Measurements from ENCODE around the gene TOB2.
A peak's percentile ranks its signal among the peaks of the same experiment; 100 is the strongest.

Gene TOB2

GRCh38 chr22:41446057-41446501, 522 bp downstream of the TOB2 start:
- no CpG with 5 or more reads among the region's 34 CpGs for WGBS (ENCODE audit: extremely low coverage, insufficient coverage, insufficient read length)
- peak overlapping the region; percentile 98 for H3K4ac ChIP-seq (ENCODE audit: low read depth, low read length)
- H2AK5ac ChIP-seq (ENCODE audit: low read length) = peak overlapping the region; percentile 75
- peak overlapping the region; percentile 87 for H3K18ac ChIP-seq (ENCODE audit: low read length)
- H4K8ac ChIP-seq (ENCODE audit: low read depth, low read length) = peak overlapping the region; percentile 64
- peak overlapping the region; percentile 86 for H3K27ac ChIP-seq (ENCODE audit: low read depth, low read length)
- peaks cover 7 to 9% of the 10 kb centered on the region in 2 experiments for H3K4me1 ChIP-seq (ENCODE audit: control insufficient read depth in 1 of 2, insufficient read depth in 2 of 2, low read length in 2 of 2)
- peaks cover 10 to 12% of the 10 kb centered on the region in 2 experiments for H3K36me3 ChIP-seq (ENCODE audit: control insufficient read depth in 1 of 2, insufficient read depth in 2 of 2, low read length in 2 of 2)
- H4K12ac ChIP-seq (ENCODE audit: low read depth, low read length) = peak overlapping the region; percentile 78
- H3K9ac ChIP-seq (ENCODE audit: low read length) = peak overlapping the region; percentile 97
- no peaks in the 10 kb centered on the region for H3K27me3 ChIP-seq (ENCODE audit: insufficient read depth, low read length)
- H3K79me1 ChIP-seq (ENCODE audit: low read length) = peaks cover 36% of the 10 kb centered on the region
- no peak overlapping the region for H2BK12ac ChIP-seq (ENCODE audit: low read length)
- H3K14ac ChIP-seq (ENCODE audit: low read length) = peak overlapping the region; percentile 93
- H3K9me3 ChIP-seq (ENCODE audit: insufficient read depth, low read depth, low read length) = no peaks in the 10 kb centered on the region
- peak overlapping the region; percentile 66 for H2AFZ ChIP-seq (ENCODE audit: insufficient read depth, low read length, poor library complexity)
- peaks cover 47% of the 10 kb centered on the region for H3K79me2 ChIP-seq (ENCODE audit: control insufficient read depth, insufficient read depth, low read length, poor library complexity)
- no peak for DNase-seq
- H4K91ac ChIP-seq (ENCODE audit: low read depth, low read length) = peak overlapping the region; percentile 93
- peak overlapping the region; percentile 87 for H2BK120ac ChIP-seq (ENCODE audit: insufficient read depth, low read length, poor library complexity)
- H2BK5ac ChIP-seq (ENCODE audit: low read depth, low read length, poor library complexity) = peak overlapping the region; percentile 91
- H3K4me2 ChIP-seq (ENCODE audit: low read length) = peak overlapping the region; percentile 92
- H3K23ac ChIP-seq (ENCODE audit: low read length) = no peak overlapping the region
- peak overlapping the region; percentile 98 for H3K4me3 ChIP-seq (ENCODE audit: low read depth, low read length)

DNA sequence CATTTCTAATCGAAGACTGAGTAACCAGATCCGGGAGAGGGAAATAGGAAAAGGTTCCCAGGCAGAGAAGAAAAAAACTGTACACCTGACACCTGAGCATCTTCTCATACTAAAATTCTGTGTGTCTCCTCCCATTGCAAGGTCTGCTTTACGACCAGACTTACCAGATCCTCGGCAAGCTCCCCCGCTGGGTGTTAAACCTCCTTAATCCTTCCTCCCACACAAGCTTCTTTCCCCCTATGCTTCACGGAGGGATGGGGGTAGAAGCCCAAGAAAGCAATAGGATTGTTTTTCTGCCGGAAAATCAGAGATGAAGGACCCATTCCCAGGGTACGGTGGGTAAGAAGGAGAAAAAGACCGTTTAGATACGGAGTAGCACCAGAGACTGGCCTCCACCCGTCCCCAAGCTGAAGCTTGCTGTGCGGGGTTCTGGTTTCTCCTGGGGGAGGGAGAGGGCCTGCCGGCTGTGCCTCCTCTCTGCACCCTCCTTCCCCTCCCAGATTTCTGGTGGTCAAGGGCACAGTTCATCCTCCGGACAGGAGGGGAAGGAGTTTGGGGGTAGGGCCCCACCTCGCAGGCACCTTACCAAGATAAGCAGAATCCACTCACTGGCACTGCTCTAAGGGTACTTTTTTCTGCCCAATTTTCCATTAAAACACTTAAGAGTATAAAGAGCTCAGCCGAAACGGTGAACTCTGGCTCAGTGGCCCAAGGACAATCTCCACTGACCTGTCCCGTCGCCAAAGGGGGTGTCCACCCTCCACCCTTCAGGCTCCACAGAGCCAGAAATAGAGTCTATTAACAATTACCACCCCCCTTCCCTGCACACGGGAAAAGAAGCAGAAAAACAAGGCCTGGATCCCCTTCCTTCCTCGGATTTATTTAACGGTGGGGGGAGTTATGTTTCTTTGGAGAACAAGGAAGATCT, 1.2 kb downstream of the TOB2 start:
- H4K91ac ChIP-seq (ENCODE audit: low read depth, low read length) = peak overlapping the region; percentile 93
- peak in 1 of 2 donors; percentile 62 for DNase-seq

DNA sequence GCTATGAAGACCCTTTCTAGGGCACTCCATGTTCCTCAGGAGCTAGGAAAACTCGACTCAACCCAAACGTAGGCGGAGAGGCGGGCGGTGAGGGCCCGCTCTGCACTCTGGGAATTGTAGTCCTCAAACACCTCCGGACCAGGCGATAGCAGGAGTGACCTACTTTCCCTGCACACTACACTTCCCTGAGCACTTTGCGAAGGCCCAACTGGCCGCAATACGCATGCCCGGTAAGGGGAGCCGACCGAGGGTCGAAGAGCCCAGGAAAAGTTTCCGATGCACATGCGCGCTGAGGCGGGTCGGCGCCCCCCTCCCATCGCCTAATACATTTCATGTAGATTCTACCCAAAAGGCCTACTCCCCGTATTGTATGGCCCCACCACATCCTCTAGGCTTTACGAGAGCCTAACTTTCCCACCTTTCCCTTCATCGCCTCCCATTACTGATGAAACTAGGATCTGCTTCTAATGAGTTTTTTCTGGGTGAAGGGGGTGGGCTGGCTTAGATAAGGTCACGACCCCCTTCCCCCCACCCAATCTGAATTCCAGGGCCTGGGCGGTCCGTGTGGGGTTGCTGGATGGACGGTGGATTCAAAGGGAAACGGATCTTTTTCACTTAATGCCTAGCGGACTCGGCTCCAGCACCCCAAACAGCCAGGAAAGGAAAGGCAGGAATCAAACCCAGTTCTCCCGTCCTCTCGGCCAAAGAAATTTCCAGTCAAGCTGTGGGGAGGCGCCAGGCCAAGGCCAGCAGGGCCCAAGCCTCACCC, 2.1 kb downstream of the TOB2 start:
- peak overlapping the region; percentile 40 for H3K18ac ChIP-seq (ENCODE audit: low read length)

More for the DNA sequence above, 1.2 kb downstream of the TOB2 start:
- Histone ChIP-seq H3K27me3 (ENCODE audit: insufficient read depth, low read length) (no peaks in the 10 kb centered on the region), H3K36me3 (ENCODE audit: control insufficient read depth in 1 of 2, insufficient read depth in 2 of 2, low read length in 2 of 2) (peaks cover 15 to 16% of the 10 kb centered on the region in 2 experiments), H2BK120ac (ENCODE audit: insufficient read depth, low read length, poor library complexity) (peak overlapping the region; percentile 44), H3K9me3 (ENCODE audit: insufficient read depth, low read depth, low read length) (no peaks in the 10 kb centered on the region), H4K12ac (ENCODE audit: low read depth, low read length) (peak overlapping the region; percentile 52), H3K4me2 (ENCODE audit: low read length) (peak overlapping the region; percentile 92), H3K23ac (ENCODE audit: low read length) (no peak overlapping the region), H4K8ac (ENCODE audit: low read depth, low read length) (peak overlapping the region; percentile 72), H2BK12ac (ENCODE audit: low read length) (peak overlapping the region; percentile 33), H3K27ac (ENCODE audit: low read depth, low read length) (peak overlapping the region; percentile 86), H3K4me1 (ENCODE audit: control insufficient read depth in 1 of 2, insufficient read depth in 2 of 2, low read length in 2 of 2) (peaks cover 7 to 9% of the 10 kb centered on the region in 2 experiments), H3K4me3 (ENCODE audit: low read depth, low read length) (peak overlapping the region; percentile 98), H3K14ac (ENCODE audit: low read length) (peak overlapping the region; percentile 93), H3K18ac (ENCODE audit: low read length) (peak overlapping the region; percentile 40), H3K9ac (ENCODE audit: low read length) (peak overlapping the region; percentile 97), H2AK5ac (ENCODE audit: low read length) (peak overlapping the region; percentile 80), H2BK5ac (ENCODE audit: low read depth, low read length, poor library complexity) (peak overlapping the region; percentile 91), H2AFZ (ENCODE audit: insufficient read depth, low read length, poor library complexity) (no peak overlapping the region), H3K79me2 (ENCODE audit: control insufficient read depth, insufficient read depth, low read length, poor library complexity) (peaks cover 47% of the 10 kb centered on the region), H3K4ac (ENCODE audit: low read depth, low read length) (peak overlapping the region; percentile 98), H3K79me1 (ENCODE audit: low read length) (peaks cover 36% of the 10 kb centered on the region)
- WGBS (ENCODE audit: extremely low coverage, insufficient coverage, insufficient read length) = no CpG with 5 or more reads among the region's 22 CpGs

DNA sequence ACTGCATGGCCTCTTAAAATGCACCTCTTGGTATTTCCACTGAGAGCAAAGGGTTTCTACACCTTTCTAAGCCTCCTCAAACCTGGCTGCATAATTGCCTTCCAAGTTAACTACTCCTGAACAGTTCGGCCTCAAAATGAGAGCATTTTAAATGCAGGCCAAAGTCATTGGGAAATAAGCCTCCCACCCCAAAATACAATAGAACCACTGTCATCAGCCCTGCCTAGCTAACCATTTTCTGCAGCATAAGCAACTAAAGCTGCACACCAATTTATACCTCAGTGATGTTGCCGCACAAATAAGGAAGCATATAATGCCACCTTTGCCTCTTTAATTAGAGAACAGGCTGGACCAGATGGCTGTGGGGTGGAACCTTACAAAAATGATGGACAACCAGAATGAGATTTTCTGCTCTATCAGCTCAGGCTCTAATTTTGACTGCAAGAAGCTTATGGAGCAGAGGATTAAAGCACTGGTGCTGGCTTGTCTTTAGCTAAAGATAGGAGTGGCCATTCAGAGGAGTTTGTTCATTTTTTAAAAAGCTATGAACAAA, 4.3 kb downstream of the TOB2 start:
- Histone ChIP-seq H4K8ac (ENCODE audit: low read depth, low read length) (no peak overlapping the region), H3K79me2 (ENCODE audit: control insufficient read depth, insufficient read depth, low read length, poor library complexity) (peaks cover 39% of the 10 kb centered on the region), H3K4me3 (ENCODE audit: low read depth, low read length) (no peak overlapping the region), H3K27ac (ENCODE audit: low read depth, low read length) (no peak overlapping the region), H2BK120ac (ENCODE audit: insufficient read depth, low read length, poor library complexity) (no peak overlapping the region), H3K14ac (ENCODE audit: low read length) (no peak overlapping the region), H3K36me3 (ENCODE audit: control insufficient read depth in 1 of 2, insufficient read depth in 2 of 2, low read length in 2 of 2) (peaks cover 26 to 29% of the 10 kb centered on the region in 2 experiments), H2BK5ac (ENCODE audit: low read depth, low read length, poor library complexity) (no peak overlapping the region), H3K23ac (ENCODE audit: low read length) (no peak overlapping the region), H3K9me3 (ENCODE audit: insufficient read depth, low read depth, low read length) (no peaks in the 10 kb centered on the region), H3K9ac (ENCODE audit: low read length) (no peak overlapping the region), H3K4me1 (ENCODE audit: control insufficient read depth in 1 of 2, insufficient read depth in 2 of 2, low read length in 2 of 2) (peaks cover 3 to 4% of the 10 kb centered on the region in 2 experiments), H2AK5ac (ENCODE audit: low read length) (no peak overlapping the region), H4K12ac (ENCODE audit: low read depth, low read length) (no peak overlapping the region), H3K18ac (ENCODE audit: low read length) (no peak overlapping the region), H3K4me2 (ENCODE audit: low read length) (no peak overlapping the region), H2BK12ac (ENCODE audit: low read length) (no peak overlapping the region), H3K27me3 (ENCODE audit: insufficient read depth, low read length) (no peaks in the 10 kb centered on the region), H3K79me1 (ENCODE audit: low read length) (peaks cover 27% of the 10 kb centered on the region), H2AFZ (ENCODE audit: insufficient read depth, low read length, poor library complexity) (no peak overlapping the region), H4K91ac (ENCODE audit: low read depth, low read length) (no peak overlapping the region), H3K4ac (ENCODE audit: low read depth, low read length) (peak overlapping the region; percentile 78)
- DNase-seq = peak in 1 of 2 donors; percentile 29
- no CpG with 5 or more reads among the region's 2 CpGs for WGBS (ENCODE audit: extremely low coverage, insufficient coverage, insufficient read length)

More for the DNA sequence above, 2.1 kb downstream of the TOB2 start:
- Histone ChIP-seq H3K23ac (ENCODE audit: low read length) (no peak overlapping the region), H4K91ac (ENCODE audit: low read depth, low read length) (peak overlapping the region; percentile 49), H3K4me1 (ENCODE audit: control insufficient read depth in 1 of 2, insufficient read depth in 2 of 2, low read length in 2 of 2) (peaks cover 7 to 9% of the 10 kb centered on the region in 2 experiments), H3K79me1 (ENCODE audit: low read length) (peaks cover 36% of the 10 kb centered on the region), H3K4ac (ENCODE audit: low read depth, low read length) (peak overlapping the region; percentile 98), H3K4me3 (ENCODE audit: low read depth, low read length) (peak overlapping the region; percentile 98), H2BK5ac (ENCODE audit: low read depth, low read length, poor library complexity) (peak overlapping the region; percentile 65), H2BK12ac (ENCODE audit: low read length) (no peak overlapping the region), H3K27ac (ENCODE audit: low read depth, low read length) (peak overlapping the region; percentile 86), H3K79me2 (ENCODE audit: control insufficient read depth, insufficient read depth, low read length, poor library complexity) (peaks cover 47% of the 10 kb centered on the region), H3K9me3 (ENCODE audit: insufficient read depth, low read depth, low read length) (no peaks in the 10 kb centered on the region), H2AFZ (ENCODE audit: insufficient read depth, low read length, poor library complexity) (peak overlapping the region; percentile 58), H3K14ac (ENCODE audit: low read length) (peak overlapping the region; percentile 71), H4K8ac (ENCODE audit: low read depth, low read length) (peak overlapping the region; percentile 87), H3K9ac (ENCODE audit: low read length) (peak overlapping the region; percentile 97), H3K4me2 (ENCODE audit: low read length) (peak overlapping the region; percentile 92), H3K36me3 (ENCODE audit: control insufficient read depth in 1 of 2, insufficient read depth in 2 of 2, low read length in 2 of 2) (peaks cover 16 to 19% of the 10 kb centered on the region in 2 experiments), H2BK120ac (ENCODE audit: insufficient read depth, low read length, poor library complexity) (peak overlapping the region; percentile 44), H4K12ac (ENCODE audit: low read depth, low read length) (peak overlapping the region; percentile 52), H2AK5ac (ENCODE audit: low read length) (peak overlapping the region; percentile 49), H3K27me3 (ENCODE audit: insufficient read depth, low read length) (no peaks in the 10 kb centered on the region)
- peak; percentile 94 for DNase-seq
- WGBS (ENCODE audit: extremely low coverage, insufficient coverage, insufficient read length) = no CpG with 5 or more reads among the region's 35 CpGs

All from trophoblast cell (in vitro differentiated cells and primary cell).